Stimulated activated effector memory CD8-positive, alpha-beta T cell treated with anti-CD3 and anti-CD28 coated beads, Interleukin-12 subunit alpha, Interleukin-12 subunit beta, amount 100 ng/mL, for 72 hours (primary cell): ENCODE results near the gene WNT9B.

Source experiments
- ATAC-seq: fragments of 150-1000 bp; cut with Tn5 transposase; 2 replicates; pipeline ENCODE4 v1.10.0; 2021
- DNase-seq, 2 donors: peaks; one replicate each; pipeline ENCODE4 v3.0.0; 2021 to 2022; ENCODE audit warnings: low spot score in 2 of 2
- H3K27ac Mint-ChIP-seq: one replicate; pipeline ENCODE4 v1.8.0; 2022; ENCODE audit warnings: mild to moderate bottlenecking, mixed read lengths
- H3K36me3 Mint-ChIP-seq: one replicate; pipeline ENCODE4 v1.8.0; 2022; ENCODE audit warnings: mild to moderate bottlenecking, mixed read lengths
- H3K4me1 Mint-ChIP-seq: one replicate; pipeline ENCODE4 v1.8.0; 2022; ENCODE audit warnings: mixed read lengths
- H3K4me3 Mint-ChIP-seq: one replicate; pipeline ENCODE4 v1.8.0; 2022; ENCODE audit warnings: mild to moderate bottlenecking, mixed read lengths
- H3K9me3 Mint-ChIP-seq: one replicate; pipeline ENCODE4 v1.8.0; 2022; ENCODE audit warnings: mixed read lengths

The WNT9B gene

DNA sequence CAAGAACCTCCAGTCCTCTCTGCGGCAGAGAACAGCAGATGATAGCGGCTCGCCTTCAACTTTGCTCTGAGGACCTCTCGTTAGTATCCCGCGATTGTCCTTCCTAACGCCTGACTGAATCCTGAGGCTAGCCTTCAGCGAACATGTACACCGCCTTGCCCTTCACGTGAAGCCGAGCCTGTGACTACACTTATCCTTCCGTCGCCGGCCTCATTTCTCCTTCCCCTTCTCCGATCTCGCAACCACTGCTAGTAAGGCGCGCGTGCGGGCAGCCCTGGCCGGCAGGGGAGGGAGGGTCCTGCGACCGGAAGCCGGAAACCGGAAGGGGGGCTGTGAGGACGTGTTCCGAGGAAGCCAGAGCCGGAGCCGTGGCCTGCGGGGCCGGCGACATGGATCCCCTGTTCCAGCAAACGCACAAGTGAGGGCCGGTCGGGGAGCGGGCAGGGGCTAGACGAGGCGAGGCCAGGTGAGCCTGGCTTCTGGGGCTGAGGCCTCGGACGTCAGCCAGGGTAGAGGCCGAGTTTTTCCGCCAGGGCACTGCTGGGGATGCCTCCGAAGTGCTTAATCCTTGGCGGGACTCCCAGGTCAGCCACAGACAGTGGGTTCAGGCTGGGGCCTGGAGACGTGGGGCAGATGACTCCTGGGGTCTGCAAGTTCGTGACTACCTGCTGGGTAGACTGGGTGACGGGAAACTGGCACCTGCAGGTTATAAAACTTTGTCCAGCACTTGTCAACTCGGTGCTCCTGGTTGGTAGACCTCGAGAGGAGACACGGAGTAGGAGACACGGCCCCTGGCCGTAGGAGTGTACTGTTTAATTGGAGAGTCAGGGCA is 71.6 kb downstream of the WNT9B start, which contains the start of gene GOSR2:
TSS of gene GOSR2 (plus strand) at position 357 of the 832 bp plus-strand sequence. CDS start at position 390, 33 bp downstream.
- H3K9me3 Mint-ChIP-seq, result no peaks in the 10 kb centered on the region
- peaks cover 41% of the 10 kb centered on the region for H3K4me1 Mint-ChIP-seq
- DNase-seq (peak; percentile 89 to 97), ATAC-seq (peak; percentile 98)
- peak within 1 kb of the TSS; percentile 91 for H3K4me3 Mint-ChIP-seq
- peaks cover 7% of the 10 kb centered on the region for H3K36me3 Mint-ChIP-seq
- peak within 1 kb of the TSS; percentile 100 for H3K27ac Mint-ChIP-seq

DNA sequence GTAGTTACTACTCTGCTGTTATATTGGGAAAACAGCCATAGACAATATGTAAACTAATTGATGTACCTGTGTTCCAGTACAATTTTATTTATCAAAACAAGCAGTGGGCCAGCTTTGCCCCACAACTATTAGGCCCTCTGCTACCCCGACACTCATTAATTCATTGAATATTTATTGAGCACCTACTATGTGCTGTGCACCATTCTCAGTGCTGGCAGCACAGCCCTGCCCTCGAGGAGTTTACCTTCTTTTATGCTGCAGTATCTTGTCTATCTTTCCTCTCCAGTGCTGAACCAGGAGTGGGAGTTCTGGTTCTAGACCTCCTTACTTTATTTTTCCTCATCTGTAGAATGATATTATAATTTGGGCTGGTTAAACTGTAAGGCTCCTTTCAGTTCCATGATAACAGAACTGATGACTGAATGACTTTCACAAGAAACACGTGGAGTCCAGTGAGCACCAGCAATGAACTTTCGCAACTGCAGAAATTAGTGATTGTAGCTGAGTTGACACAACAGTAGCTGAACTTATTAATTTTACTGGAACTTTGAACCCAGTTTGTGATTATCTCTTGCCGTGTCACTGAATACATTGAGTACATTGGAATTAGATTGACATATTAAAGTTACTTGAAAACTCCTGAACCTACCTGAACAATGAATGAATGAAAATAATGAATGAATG is 73.9 kb downstream of the WNT9B start:
- peaks cover 26% of the 10 kb centered on the region for H3K36me3 Mint-ChIP-seq
- peak overlapping the region; percentile 91 for H3K4me3 Mint-ChIP-seq
- H3K27ac Mint-ChIP-seq, result peak overlapping the region; percentile 100
- no peak for DNase-seq
- H3K4me1 Mint-ChIP-seq, result peaks cover 52% of the 10 kb centered on the region
- no peaks in the 10 kb centered on the region for H3K9me3 Mint-ChIP-seq
- ATAC-seq, result no peak

DNA sequence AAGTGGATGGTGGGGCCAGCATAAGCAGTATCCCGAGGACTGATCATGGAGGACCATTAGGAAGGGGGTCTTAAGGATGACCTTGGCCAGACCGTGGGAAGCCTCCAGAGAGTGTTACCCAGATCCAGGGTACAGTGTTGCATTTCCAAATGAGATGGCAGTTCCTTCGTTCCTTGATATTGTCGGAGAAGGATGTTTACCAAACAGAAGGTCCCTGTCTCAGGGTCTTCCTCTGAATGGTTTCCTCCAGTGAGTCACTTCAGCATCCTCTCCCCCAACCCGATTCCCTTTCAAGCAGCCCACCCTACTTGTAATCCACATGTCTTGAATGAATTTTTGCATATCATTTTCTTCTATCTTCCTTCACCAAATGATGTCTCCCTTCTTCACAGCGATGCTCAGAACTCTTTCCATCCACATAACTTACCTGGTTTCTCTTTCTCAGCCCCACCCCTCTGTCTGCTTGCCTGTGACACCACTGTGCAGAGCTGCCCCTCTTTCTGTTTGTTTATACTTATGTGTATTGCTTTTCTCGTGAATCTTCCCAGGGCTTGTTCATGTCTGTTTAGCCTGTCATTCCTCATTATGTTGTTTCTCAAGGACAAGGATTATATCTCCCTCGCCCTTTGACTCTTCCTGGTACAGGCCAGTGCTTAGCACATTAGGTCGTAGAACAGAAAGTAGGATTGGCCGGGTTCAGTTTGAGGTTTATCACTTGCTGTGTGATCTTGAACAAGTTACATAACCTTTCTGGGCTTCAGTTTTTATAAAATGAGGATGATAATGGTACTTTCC is 77.3 kb downstream of the WNT9B start:
- Mint-ChIP-seq H3K4me3 (no peak overlapping the region), H3K36me3 (peaks cover 52% of the 10 kb centered on the region), H3K27ac (peak overlapping the region; percentile 43), H3K4me1 (peaks cover 52% of the 10 kb centered on the region), H3K9me3 (no peaks in the 10 kb centered on the region)
- ATAC-seq, result no peak
- DNase-seq, result no peak

DNA sequence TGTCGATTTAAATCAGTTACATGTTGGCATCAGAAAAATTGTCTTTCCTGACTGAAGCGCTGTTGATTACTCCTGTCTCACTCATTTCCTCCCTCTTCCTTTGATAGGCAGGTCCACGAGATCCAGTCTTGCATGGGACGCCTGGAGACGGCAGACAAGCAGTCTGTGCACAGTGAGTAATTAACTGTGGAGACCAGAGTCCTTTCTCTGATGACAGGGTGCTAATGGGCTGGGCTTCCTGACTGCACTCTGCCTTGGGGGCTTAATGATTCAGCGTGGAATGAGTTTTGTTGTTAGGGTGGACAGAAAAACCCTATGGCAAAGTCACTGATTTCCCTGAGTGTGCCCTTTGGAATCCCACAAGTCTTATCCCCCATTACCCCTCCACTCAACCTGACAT is 78.0 kb downstream of the WNT9B start:
- DNase-seq (no peak), ATAC-seq (no peak)
- Mint-ChIP-seq H3K4me3 (no peak overlapping the region), H3K36me3 (peaks cover 59% of the 10 kb centered on the region), H3K9me3 (no peaks in the 10 kb centered on the region), H3K4me1 (peaks cover 46% of the 10 kb centered on the region), H3K27ac (no peak overlapping the region)

DNA sequence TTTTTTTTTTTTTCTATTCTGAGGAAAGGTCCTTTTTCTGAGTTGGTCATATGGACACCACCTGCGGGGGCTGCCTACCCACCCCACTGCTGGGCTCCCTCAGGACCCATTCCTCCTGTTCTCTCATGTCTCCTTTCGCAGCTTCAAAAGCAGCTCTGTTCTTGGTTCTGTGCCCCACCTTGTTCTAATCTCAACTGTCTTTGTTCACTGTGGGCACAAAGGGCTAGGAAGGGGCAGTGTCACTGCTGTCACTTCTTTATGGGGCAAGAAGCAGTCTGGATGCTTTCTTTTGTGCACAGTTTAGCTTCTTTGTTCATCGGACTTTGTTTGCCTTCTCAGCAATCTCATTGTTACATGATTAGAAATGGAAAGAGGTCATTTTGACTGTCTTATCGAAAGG is 78.7 kb downstream of the WNT9B start:
- Mint-ChIP-seq H3K4me1 (peaks cover 41% of the 10 kb centered on the region), H3K9me3 (no peaks in the 10 kb centered on the region), H3K4me3 (no peak overlapping the region), H3K36me3 (peaks cover 65% of the 10 kb centered on the region), H3K27ac (no peak overlapping the region)
- ATAC-seq (no peak), DNase-seq (no peak)

DNA sequence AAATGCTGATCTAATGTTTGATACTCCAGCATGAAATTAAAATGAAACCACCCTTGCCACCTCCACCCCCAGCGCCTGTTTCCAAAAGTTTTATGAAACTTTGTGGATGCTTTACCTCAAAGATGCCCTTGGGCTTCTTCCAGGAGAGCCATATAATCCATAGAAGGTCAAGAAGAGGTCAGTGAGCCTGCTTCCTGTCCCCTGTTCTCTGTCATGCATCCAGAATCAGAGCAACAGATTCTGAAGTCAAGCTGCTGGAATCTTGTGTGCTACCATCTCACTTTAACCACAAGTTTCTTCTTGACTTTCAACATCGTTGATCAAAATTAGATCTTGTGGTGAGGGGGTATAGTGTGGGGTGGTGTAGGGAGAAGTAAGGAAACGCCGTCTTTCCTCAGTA is 80.2 kb downstream of the WNT9B start:
- peaks cover 81% of the 10 kb centered on the region for H3K36me3 Mint-ChIP-seq

DNA sequence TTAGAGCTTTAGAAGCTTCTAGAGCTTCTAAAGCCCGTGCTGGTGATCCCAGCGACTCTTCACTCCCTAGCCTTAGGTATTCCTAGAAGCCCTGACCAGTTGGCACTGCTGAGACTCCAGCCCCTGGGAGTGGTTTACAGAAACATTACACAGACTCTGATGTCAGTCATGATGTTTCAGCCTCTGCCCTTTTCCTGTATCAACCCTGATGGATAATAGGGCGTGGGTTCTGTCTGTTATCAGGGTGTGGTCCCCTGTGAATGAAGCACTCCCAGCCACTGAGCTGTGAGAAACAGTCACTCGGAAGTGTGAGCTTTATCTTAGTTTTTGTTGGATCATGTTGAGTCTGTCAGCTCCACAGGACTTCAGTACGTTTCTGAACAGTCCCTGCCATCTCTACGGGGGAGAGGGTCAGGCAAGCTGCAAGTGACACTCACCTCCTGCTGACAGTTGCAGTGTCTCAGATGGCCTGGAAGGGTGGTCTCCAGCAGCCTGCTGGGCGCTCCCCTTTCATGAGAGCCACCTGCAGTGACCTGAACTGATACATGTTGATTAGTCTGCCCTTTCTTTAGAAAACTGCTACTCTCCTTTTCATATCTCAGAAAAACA is 84.4 kb downstream of the WNT9B start:
- ATAC-seq (no peak), DNase-seq (no peak)
- Mint-ChIP-seq H3K27ac (peak overlapping the region; percentile 71), H3K4me1 (no peaks in the 10 kb centered on the region), H3K4me3 (no peak overlapping the region), H3K9me3 (no peaks in the 10 kb centered on the region), H3K36me3 (peaks cover 100% of the 10 kb centered on the region)

More for the DNA sequence above, 80.2 kb downstream of the WNT9B start:
- no peak for DNase-seq
- H3K4me3 Mint-ChIP-seq, result no peak overlapping the region
- H3K9me3 Mint-ChIP-seq, result no peaks in the 10 kb centered on the region
- H3K4me1 Mint-ChIP-seq, result peaks cover 25% of the 10 kb centered on the region
- no peak overlapping the region for H3K27ac Mint-ChIP-seq
- ATAC-seq, result no peak
